OCI-M2 (cell line): ENCODE data around the gene AGRN.
"Not testable (repeated sequence)": the region's sequence is repeated elsewhere in the genome, so short reads cannot be mapped to it uniquely, and the experiment has no call there.

Experiments
- DNase-seq: peaks from one replicate; lab custom pipeline; 2025; ENCODE audit not compliant: unreplicated experiment; lab: John Stamatoyannopoulos, UW

The AGRN gene

GRCh38 chr1:1020000-1020404 is at the start of gene AGRN:
AGRN (plus strand) TSS chr1:1020120; CDS start chr1:1020173, 53 bp downstream.
- no peak for DNase-seq

GRCh38 chr1:970242-970972 is 49.5 kb upstream of the AGRN start:
- no peak for DNase-seq

GRCh38 chr1:970973-971730 is 48.8 kb upstream of the AGRN start:
- DNase-seq: no peak

- no peak for DNase-seq
These were observed 48.0 kb upstream of the AGRN start for GRCh38 chr1:971751-972506.

- DNase-seq: no peak
These were observed 47.0 kb upstream of the AGRN start for GRCh38 chr1:972726-973458.

- DNase-seq: no peak
These were observed 46.2 kb upstream of the AGRN start for GRCh38 chr1:973459-974292.

- DNase-seq: no peak
These were observed 45.7 kb upstream of the AGRN start for GRCh38 chr1:974293-974640.

- no peak for DNase-seq
These were observed 45.1 kb upstream of the AGRN start for GRCh38 chr1:974687-975328.

- DNase-seq: no peak
These were observed 44.6 kb upstream of the AGRN start for GRCh38 chr1:975365-975764.

- no peak for DNase-seq
These were observed 43.8 kb upstream of the AGRN start for GRCh38 chr1:975896-976683.

- DNase-seq: not testable (repeated sequence)
These were observed 43.1 kb upstream of the AGRN start for GRCh38 chr1:976791-977190.

- no peak for DNase-seq
These were observed 41.7 kb upstream of the AGRN start for GRCh38 chr1:978069-978834.

GRCh38 chr1:978835-979743 is 40.8 kb upstream of the AGRN start:
- no peak for DNase-seq

- DNase-seq: no peak
These were observed 40.2 kb upstream of the AGRN start for GRCh38 chr1:979744-980072.

GRCh38 chr1:980137-980571 is 39.8 kb upstream of the AGRN start:
- DNase-seq: no peak

- no peak for DNase-seq
These were observed 39.1 kb upstream of the AGRN start for GRCh38 chr1:980602-981395.
